Measurements from ENCODE around the gene TNNI3.

GRCh38 chr19:55174425-55175116 lies 17.0 kb upstream of the TNNI3 start:
- TF ChIP-seq CTCF (IDR thresholded peaks at IDR 0.05; ENCODE audit: borderline replicate concordance, extremely low read depth, low read length, poor library complexity, severe bottlenecking) = no peak
- TF ChIP-seq EZH2 (IDR thresholded peaks at IDR 0.05; ENCODE audit: borderline replicate concordance, low read depth, low read length, severe bottlenecking) = no peak

Data from DND-41 (cell line).